Mammary epithelial cell (primary cell): ENCODE results near the gene TRIO.

Experiments used
- CTCF ChIP-seq, 2 donors: IDR thresholded peaks in 1 of 2; conservative IDR thresholded peaks in 1 of 2; 2 replicates each; pipeline ENCODE4 v1.5.1; 2011 to 2012; ENCODE audit warnings: inconsistent platforms in 2 of 2, low read length in 2 of 2, mild to moderate bottlenecking in 2 of 2, control low read depth in 1 of 2, low read depth in 1 of 2; ENCODE audit not compliant: insufficient read depth in 1 of 2; ENCODE audit errors: extremely low read depth in 1 of 2
- EZH2 ChIP-seq: IDR thresholded peaks from 2 replicates; pipeline ENCODE4 v1.6.1; 2012; ENCODE audit warnings: low read length, inconsistent platforms, borderline replicate concordance

DNA sequence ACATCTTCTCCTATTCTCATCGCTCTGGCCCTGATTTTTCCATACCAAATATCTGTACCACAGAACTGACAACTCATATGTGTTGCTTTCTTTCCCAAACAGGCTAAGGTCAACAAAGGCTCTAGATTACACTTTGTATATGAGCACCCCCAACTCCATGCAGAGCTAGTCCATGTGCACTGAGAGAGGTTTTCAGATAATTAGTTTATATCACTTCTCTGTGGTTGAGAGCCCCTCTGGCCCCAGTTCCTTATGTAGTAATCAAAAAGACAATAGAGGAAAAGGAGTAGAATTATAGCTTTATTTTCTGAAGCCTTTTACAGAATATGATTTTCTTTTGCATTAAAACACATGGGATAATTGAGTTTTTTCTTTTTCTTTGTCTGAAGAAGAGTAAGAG is 120.0 kb downstream of the TRIO start:
- TF ChIP-seq EZH2 (no peak), CTCF (conservative IDR thresholded peaks at IDR 0.05 in 1 of 2, IDR thresholded peaks at IDR 0.05 in 1 of 2; ENCODE audit: extremely low read depth in 1 of 2, insufficient read depth in 1 of 2, low read depth in 1 of 2, low read length in 2 of 2) (no peak)
